ENCODE results near the gene KCNQ5. TPM values are rescaled to one million over a fixed set of nuclear protein-coding genes. Genes with fewer than 3 reads are reported as not detected.

The KCNQ5 gene
- total and polyA plus RNA-seq, 2 donors, result 1.0 to 1.7 TPM

GRCh38 chr6:72712910-72713309, 91.0 kb downstream of the KCNQ5 start:
- Histone ChIP-seq H3K4me1 (ENCODE audit: control insufficient read depth in 2 of 2, insufficient read depth in 2 of 2, low read length in 2 of 2) (no peaks in the 10 kb centered on the region), H3K9me3 (ENCODE audit: control insufficient read depth in 2 of 2, insufficient read depth in 1 of 2, low read length in 1 of 2) (no peaks in the 10 kb centered on the region), H3K36me3 (ENCODE audit: control insufficient read depth in 2 of 2, insufficient read depth in 2 of 2, low read length in 1 of 2) (no peaks in the 10 kb centered on the region), H3K4me3 (ENCODE audit: low read length in 2 of 2) (no peak overlapping the region), H3K27ac (ENCODE audit: low read depth in 1 of 2, low read length in 1 of 2) (no peak overlapping the region), H3K27me3 (ENCODE audit: control insufficient read depth in 2 of 2, insufficient read depth in 1 of 2, low read length in 1 of 2) (no peaks in the 10 kb centered on the region)
- no peak for DNase-seq (ENCODE audit: low read depth in 6 of 9, low spot score in 9 of 9)
- WGBS, result 95% methylated on average over 6 of the region's 6 CpGs

DNA sequence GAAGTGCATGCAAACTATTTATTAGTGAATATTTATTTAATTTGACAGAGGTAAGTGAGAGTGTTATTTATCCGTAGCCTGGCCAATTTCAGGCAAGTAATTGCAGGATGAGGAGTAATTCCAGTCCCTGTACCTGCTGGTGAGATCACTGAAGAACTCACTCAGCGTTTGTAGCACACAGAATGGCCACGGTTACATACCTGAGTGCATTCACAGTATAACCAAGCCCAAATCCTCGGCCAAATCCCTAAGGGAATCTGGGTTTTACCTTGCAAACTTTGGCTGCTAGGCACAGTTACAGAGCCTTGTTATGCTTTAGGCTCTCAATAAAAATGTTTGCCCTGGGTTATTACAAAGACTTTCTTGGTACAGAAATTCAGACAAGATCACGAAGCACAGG, 93.3 kb downstream of the KCNQ5 start:
- Histone ChIP-seq H3K27me3 (ENCODE audit: control insufficient read depth in 2 of 2, insufficient read depth in 1 of 2, low read length in 1 of 2) (no peaks in the 10 kb centered on the region), H3K4me3 (ENCODE audit: low read length in 2 of 2) (no peak overlapping the region), H3K9me3 (ENCODE audit: control insufficient read depth in 2 of 2, insufficient read depth in 1 of 2, low read length in 1 of 2) (no peaks in the 10 kb centered on the region), H3K4me1 (ENCODE audit: control insufficient read depth in 2 of 2, insufficient read depth in 2 of 2, low read length in 2 of 2) (no peaks in the 10 kb centered on the region), H3K36me3 (ENCODE audit: control insufficient read depth in 2 of 2, insufficient read depth in 2 of 2, low read length in 1 of 2) (no peaks in the 10 kb centered on the region), H3K27ac (ENCODE audit: low read depth in 1 of 2, low read length in 1 of 2) (no peak overlapping the region)
- WGBS, result 91% methylated on average over 5 of the region's 5 CpGs
- no peak for DNase-seq (ENCODE audit: low read depth in 6 of 9, low spot score in 9 of 9)

GRCh38 chr6:72716916-72717315, 95.1 kb downstream of the KCNQ5 start:
- H3K27me3 ChIP-seq (ENCODE audit: control insufficient read depth in 2 of 2, insufficient read depth in 1 of 2, low read length in 1 of 2), result no peaks in the 10 kb centered on the region
- no peaks in the 10 kb centered on the region for H3K4me1 ChIP-seq (ENCODE audit: control insufficient read depth in 2 of 2, insufficient read depth in 2 of 2, low read length in 2 of 2)
- no peaks in the 10 kb centered on the region for H3K36me3 ChIP-seq (ENCODE audit: control insufficient read depth in 2 of 2, insufficient read depth in 2 of 2, low read length in 1 of 2)
- DNase-seq (ENCODE audit: low read depth in 6 of 9, low spot score in 9 of 9), result no peak
- no peaks in the 10 kb centered on the region for H3K9me3 ChIP-seq (ENCODE audit: control insufficient read depth in 2 of 2, insufficient read depth in 1 of 2, low read length in 1 of 2)
- H3K27ac ChIP-seq (ENCODE audit: low read depth in 1 of 2, low read length in 1 of 2), result no peak overlapping the region
- H3K4me3 ChIP-seq (ENCODE audit: low read length in 2 of 2), result no peak overlapping the region

- Histone ChIP-seq H3K4me3 (ENCODE audit: low read length in 2 of 2) (no peak overlapping the region), H3K36me3 (ENCODE audit: control insufficient read depth in 2 of 2, insufficient read depth in 2 of 2, low read length in 1 of 2) (no peaks in the 10 kb centered on the region), H3K27ac (ENCODE audit: low read depth in 1 of 2, low read length in 1 of 2) (no peak overlapping the region), H3K27me3 (ENCODE audit: control insufficient read depth in 2 of 2, insufficient read depth in 1 of 2, low read length in 1 of 2) (no peaks in the 10 kb centered on the region), H3K4me1 (ENCODE audit: control insufficient read depth in 2 of 2, insufficient read depth in 2 of 2, low read length in 2 of 2) (no peaks in the 10 kb centered on the region), H3K9me3 (ENCODE audit: control insufficient read depth in 2 of 2, insufficient read depth in 1 of 2, low read length in 1 of 2) (no peaks in the 10 kb centered on the region)
- DNase-seq (ENCODE audit: low read depth in 6 of 9, low spot score in 9 of 9), result no peak
- WGBS, result 96% methylated on average over 2 of the region's 2 CpGs
These were observed 98.6 kb downstream of the KCNQ5 start for GRCh38 chr6:72720464-72720863.

DNA sequence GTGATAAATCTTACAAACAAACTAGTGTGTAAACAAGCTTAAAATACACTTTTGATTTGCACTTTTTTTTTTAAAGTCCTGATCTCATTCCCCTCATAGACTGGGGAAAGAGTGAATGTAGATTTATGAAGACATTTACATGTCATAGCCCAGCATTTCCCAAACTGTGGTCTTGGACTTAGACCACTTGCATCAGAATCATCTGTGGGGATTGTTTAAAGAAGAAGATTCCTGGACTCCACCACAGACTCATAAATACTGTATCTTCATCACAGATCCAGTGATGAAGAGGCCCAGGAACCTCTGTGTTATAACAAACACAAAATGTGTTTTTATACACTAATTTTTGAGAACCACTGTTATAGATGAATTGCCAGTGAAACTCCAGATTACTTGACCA, 99.5 kb downstream of the KCNQ5 start:
- Histone ChIP-seq H3K4me1 (ENCODE audit: control insufficient read depth in 2 of 2, insufficient read depth in 2 of 2, low read length in 2 of 2) (no peaks in the 10 kb centered on the region), H3K36me3 (ENCODE audit: control insufficient read depth in 2 of 2, insufficient read depth in 2 of 2, low read length in 1 of 2) (no peaks in the 10 kb centered on the region), H3K27me3 (ENCODE audit: control insufficient read depth in 2 of 2, insufficient read depth in 1 of 2, low read length in 1 of 2) (no peaks in the 10 kb centered on the region), H3K4me3 (ENCODE audit: low read length in 2 of 2) (no peak overlapping the region), H3K9me3 (ENCODE audit: control insufficient read depth in 2 of 2, insufficient read depth in 1 of 2, low read length in 1 of 2) (no peaks in the 10 kb centered on the region), H3K27ac (ENCODE audit: low read depth in 1 of 2, low read length in 1 of 2) (no peak overlapping the region)
- no peak for DNase-seq (ENCODE audit: low read depth in 6 of 9, low spot score in 9 of 9)

DNA sequence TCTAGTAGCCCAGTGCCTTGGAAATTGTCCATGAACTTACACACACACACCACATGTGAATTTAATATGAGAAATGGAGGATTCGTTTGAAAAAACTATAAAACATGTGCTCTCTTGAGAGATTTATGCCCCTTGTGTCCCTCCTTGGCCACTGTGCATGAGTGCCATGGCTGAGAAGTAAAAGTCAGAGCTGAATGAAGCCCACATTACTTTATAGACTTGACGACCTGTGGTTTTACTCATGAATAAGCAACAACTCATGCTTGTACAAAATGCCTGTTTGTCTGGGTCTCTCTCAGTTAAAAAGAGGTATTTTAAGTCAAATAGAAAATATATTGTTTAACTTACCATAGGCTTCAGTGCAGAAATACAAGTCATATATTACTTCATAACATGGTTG, 102.7 kb downstream of the KCNQ5 start:
- no peaks in the 10 kb centered on the region for H3K27me3 ChIP-seq (ENCODE audit: control insufficient read depth in 2 of 2, insufficient read depth in 1 of 2, low read length in 1 of 2)
- H3K36me3 ChIP-seq (ENCODE audit: control insufficient read depth in 2 of 2, insufficient read depth in 2 of 2, low read length in 1 of 2), result no peaks in the 10 kb centered on the region
- DNase-seq (ENCODE audit: low read depth in 6 of 9, low spot score in 9 of 9), result no peak
- H3K4me3 ChIP-seq (ENCODE audit: low read length in 2 of 2), result no peak overlapping the region
- H3K9me3 ChIP-seq (ENCODE audit: control insufficient read depth in 2 of 2, insufficient read depth in 1 of 2, low read length in 1 of 2), result no peaks in the 10 kb centered on the region
- WGBS, result 78% methylated on average over 2 of the region's 2 CpGs
- H3K27ac ChIP-seq (ENCODE audit: low read depth in 1 of 2, low read length in 1 of 2), result no peak overlapping the region
- H3K4me1 ChIP-seq (ENCODE audit: control insufficient read depth in 2 of 2, insufficient read depth in 2 of 2, low read length in 2 of 2), result no peaks in the 10 kb centered on the region

DNA sequence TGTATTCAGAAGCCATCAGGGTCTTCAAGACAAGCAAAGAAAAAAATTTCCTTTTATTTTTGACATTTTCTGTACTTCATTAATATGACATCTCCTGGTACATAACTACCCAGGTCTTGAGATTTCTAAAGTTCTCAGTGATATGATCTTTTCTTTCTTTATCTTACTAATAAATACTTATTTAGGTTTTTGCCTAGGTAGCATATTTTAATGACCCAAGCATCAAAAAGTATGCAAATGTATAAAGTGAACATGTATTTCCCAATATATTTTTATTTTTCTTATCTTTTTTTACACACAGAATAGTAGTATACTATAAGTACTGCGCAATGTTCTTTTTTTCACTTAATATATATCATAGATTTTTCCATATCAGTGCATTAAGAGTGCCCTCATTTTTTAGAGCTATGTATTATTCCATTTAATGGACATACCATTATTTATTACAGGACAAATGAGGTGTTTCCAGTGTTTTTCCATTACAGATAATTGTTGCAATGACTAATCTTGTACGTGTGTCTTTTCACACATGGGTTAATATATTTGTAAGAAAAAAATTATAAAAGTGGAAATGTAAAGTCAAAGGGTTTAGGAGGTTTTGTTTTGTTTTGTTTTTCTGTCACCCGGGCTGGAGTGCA, 107.0 kb downstream of the KCNQ5 start:
- Histone ChIP-seq H3K27me3 (ENCODE audit: control insufficient read depth in 2 of 2, insufficient read depth in 1 of 2, low read length in 1 of 2) (no peaks in the 10 kb centered on the region), H3K27ac (ENCODE audit: low read depth in 1 of 2, low read length in 1 of 2) (no peak overlapping the region), H3K9me3 (ENCODE audit: control insufficient read depth in 2 of 2, insufficient read depth in 1 of 2, low read length in 1 of 2) (no peaks in the 10 kb centered on the region), H3K4me3 (ENCODE audit: low read length in 2 of 2) (no peak overlapping the region), H3K36me3 (ENCODE audit: control insufficient read depth in 2 of 2, insufficient read depth in 2 of 2, low read length in 1 of 2) (no peaks in the 10 kb centered on the region), H3K4me1 (ENCODE audit: control insufficient read depth in 2 of 2, insufficient read depth in 2 of 2, low read length in 2 of 2) (no peaks in the 10 kb centered on the region)
- 97% methylated on average over 3 of the region's 3 CpGs for WGBS
- DNase-seq (ENCODE audit: low read depth in 6 of 9, low spot score in 9 of 9), result no peak

GRCh38 chr6:72733045-72733444, 111.2 kb downstream of the KCNQ5 start:
- Histone ChIP-seq H3K36me3 (ENCODE audit: control insufficient read depth in 2 of 2, insufficient read depth in 2 of 2, low read length in 1 of 2) (no peaks in the 10 kb centered on the region), H3K4me1 (ENCODE audit: control insufficient read depth in 2 of 2, insufficient read depth in 2 of 2, low read length in 2 of 2) (no peaks in the 10 kb centered on the region), H3K4me3 (ENCODE audit: low read length in 2 of 2) (no peak overlapping the region), H3K27me3 (ENCODE audit: control insufficient read depth in 2 of 2, insufficient read depth in 1 of 2, low read length in 1 of 2) (no peaks in the 10 kb centered on the region), H3K27ac (ENCODE audit: low read depth in 1 of 2, low read length in 1 of 2) (no peak overlapping the region), H3K9me3 (ENCODE audit: control insufficient read depth in 2 of 2, insufficient read depth in 1 of 2, low read length in 1 of 2) (no peaks in the 10 kb centered on the region)
- DNase-seq (ENCODE audit: low read depth in 6 of 9, low spot score in 9 of 9), result no peak
- 94% methylated on average over 2 of the region's 2 CpGs for WGBS

DNA sequence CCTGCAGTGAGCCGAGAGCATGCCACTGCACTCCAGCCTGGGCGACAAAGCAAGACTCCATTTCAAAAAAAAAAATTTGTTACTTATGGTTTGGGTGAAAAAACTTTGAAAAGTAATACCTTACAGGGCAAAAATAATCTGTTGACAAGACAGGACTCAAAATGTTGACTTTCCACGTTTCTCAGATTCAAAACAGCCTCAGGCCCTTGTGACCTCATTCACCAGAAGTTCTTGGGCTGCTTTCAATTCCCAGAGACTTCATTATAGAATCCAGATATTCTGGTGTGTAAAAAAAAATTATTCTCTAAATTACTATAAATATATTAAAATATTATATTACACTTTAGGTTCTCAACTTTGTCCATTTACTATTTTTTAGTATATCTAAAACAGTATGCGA, 116.2 kb downstream of the KCNQ5 start:
- WGBS, result 95% methylated on average over 4 of the region's 4 CpGs

GRCh38 chr6:72739368-72739779, 117.5 kb downstream of the KCNQ5 start:
- Histone ChIP-seq H3K27ac (ENCODE audit: low read depth in 1 of 2, low read length in 1 of 2) (no peak overlapping the region), H3K36me3 (ENCODE audit: control insufficient read depth in 2 of 2, insufficient read depth in 2 of 2, low read length in 1 of 2) (no peaks in the 10 kb centered on the region), H3K4me1 (ENCODE audit: control insufficient read depth in 2 of 2, insufficient read depth in 2 of 2, low read length in 2 of 2) (no peaks in the 10 kb centered on the region), H3K9me3 (ENCODE audit: control insufficient read depth in 2 of 2, insufficient read depth in 1 of 2, low read length in 1 of 2) (no peaks in the 10 kb centered on the region), H3K27me3 (ENCODE audit: control insufficient read depth in 2 of 2, insufficient read depth in 1 of 2, low read length in 1 of 2) (no peaks in the 10 kb centered on the region), H3K4me3 (ENCODE audit: low read length in 2 of 2) (no peak overlapping the region)
- 79% methylated on average over 3 of the region's 3 CpGs for WGBS
- DNase-seq (ENCODE audit: low read depth in 6 of 9, low spot score in 9 of 9), result peak in 1 of 9 donors; percentile 12

More for the DNA sequence above, 116.2 kb downstream of the KCNQ5 start:
- no peaks in the 10 kb centered on the region for H3K36me3 ChIP-seq (ENCODE audit: control insufficient read depth in 2 of 2, insufficient read depth in 2 of 2, low read length in 1 of 2)
- H3K9me3 ChIP-seq (ENCODE audit: control insufficient read depth in 2 of 2, insufficient read depth in 1 of 2, low read length in 1 of 2), result no peaks in the 10 kb centered on the region
- no peak overlapping the region for H3K27ac ChIP-seq (ENCODE audit: low read depth in 1 of 2, low read length in 1 of 2)
- H3K4me3 ChIP-seq (ENCODE audit: low read length in 2 of 2), result no peak overlapping the region
- H3K27me3 ChIP-seq (ENCODE audit: control insufficient read depth in 2 of 2, insufficient read depth in 1 of 2, low read length in 1 of 2), result no peaks in the 10 kb centered on the region
- H3K4me1 ChIP-seq (ENCODE audit: control insufficient read depth in 2 of 2, insufficient read depth in 2 of 2, low read length in 2 of 2), result no peaks in the 10 kb centered on the region
- DNase-seq (ENCODE audit: low read depth in 6 of 9, low spot score in 9 of 9), result no peak

Measured in thymus (tissue), 11 donors.